Measurements from ENCODE around the gene RIPOR3.
A peak's percentile ranks its signal among the peaks of the same experiment; 100 is the strongest.
"Not testable (repeated sequence)": the region's sequence is repeated elsewhere in the genome, so short reads cannot be mapped to it uniquely, and the experiment has no call there.

The RIPOR3 gene

GRCh38 chr20:50646483-50646996, 44.8 kb downstream of the RIPOR3 start:
- Mint-ChIP-seq H3K4me1 (no peaks in the 10 kb centered on the region), H3K4me3 (no peak overlapping the region), H3K9me3 (no peaks in the 10 kb centered on the region), H3K36me3 (ENCODE audit: low read depth) (no peaks in the 10 kb centered on the region), H3K27ac (no peak overlapping the region), H3K27me3 (no peaks in the 10 kb centered on the region)
- DNase-seq, result no peak
- ATAC-seq, result no peak

GRCh38 chr20:50645253-50646068, 45.9 kb downstream of the RIPOR3 start:
- no peak for ATAC-seq
- no peaks in the 10 kb centered on the region for H3K9me3 Mint-ChIP-seq
- no peak overlapping the region for H3K27ac Mint-ChIP-seq
- DNase-seq, result no peak
- no peak overlapping the region for H3K4me3 Mint-ChIP-seq
- H3K27me3 Mint-ChIP-seq, result no peaks in the 10 kb centered on the region
- H3K4me1 Mint-ChIP-seq, result no peaks in the 10 kb centered on the region
- H3K36me3 Mint-ChIP-seq (ENCODE audit: low read depth), result no peaks in the 10 kb centered on the region

GRCh38 chr20:50642288-50642803, 49.0 kb downstream of the RIPOR3 start:
- no peaks in the 10 kb centered on the region for H3K9me3 Mint-ChIP-seq
- H3K36me3 Mint-ChIP-seq (ENCODE audit: low read depth), result no peaks in the 10 kb centered on the region
- H3K27ac Mint-ChIP-seq, result no peak overlapping the region
- no peak overlapping the region for H3K4me3 Mint-ChIP-seq
- peaks cover 3% of the 10 kb centered on the region for H3K27me3 Mint-ChIP-seq
- DNase-seq, result no peak
- H3K4me1 Mint-ChIP-seq, result no peaks in the 10 kb centered on the region
- no peak for ATAC-seq

GRCh38 chr20:50641625-50642287, 49.6 kb downstream of the RIPOR3 start:
- not testable (repeated sequence) for H3K27me3 Mint-ChIP-seq; H3K4me1 Mint-ChIP-seq; H3K9me3 Mint-ChIP-seq; DNase-seq; ATAC-seq; H3K36me3 Mint-ChIP-seq (ENCODE audit: low read depth); H3K4me3 Mint-ChIP-seq; H3K27ac Mint-ChIP-seq

GRCh38 chr20:50639971-50640711, 51.2 kb downstream of the RIPOR3 start:
- not testable (repeated sequence) for H3K9me3 Mint-ChIP-seq; H3K27me3 Mint-ChIP-seq; H3K36me3 Mint-ChIP-seq (ENCODE audit: low read depth); H3K4me3 Mint-ChIP-seq; H3K27ac Mint-ChIP-seq; DNase-seq; ATAC-seq; H3K4me1 Mint-ChIP-seq

- DNase-seq, H3K4me3 Mint-ChIP-seq: not testable (repeated sequence)
Observed at GRCh38 chr20:50638015-50638847, 53.1 kb downstream of the RIPOR3 start.

GRCh38 chr20:50636601-50637540, 54.5 kb downstream of the RIPOR3 start:
- no peak overlapping the region for H3K27ac Mint-ChIP-seq
- no peaks in the 10 kb centered on the region for H3K4me1 Mint-ChIP-seq
- H3K27me3 Mint-ChIP-seq, result peaks cover 8% of the 10 kb centered on the region
- ATAC-seq (no peak), DNase-seq (no peak)
- H3K36me3 Mint-ChIP-seq (ENCODE audit: low read depth), result no peaks in the 10 kb centered on the region
- no peak overlapping the region for H3K4me3 Mint-ChIP-seq
- no peaks in the 10 kb centered on the region for H3K9me3 Mint-ChIP-seq

More at GRCh38 chr20:50638015-50638847, 53.1 kb downstream of the RIPOR3 start:
- not testable (repeated sequence) for H3K9me3 Mint-ChIP-seq; H3K36me3 Mint-ChIP-seq (ENCODE audit: low read depth); ATAC-seq; H3K27ac Mint-ChIP-seq; H3K4me1 Mint-ChIP-seq; H3K27me3 Mint-ChIP-seq

GRCh38 chr20:50635676-50636600, 55.4 kb downstream of the RIPOR3 start:
- DNase-seq (peak; percentile 75), ATAC-seq (peak; percentile 63)
- Mint-ChIP-seq H3K4me3 (no peak overlapping the region), H3K4me1 (no peaks in the 10 kb centered on the region), H3K27me3 (peaks cover 8% of the 10 kb centered on the region), H3K9me3 (no peaks in the 10 kb centered on the region), H3K27ac (no peak overlapping the region), H3K36me3 (ENCODE audit: low read depth) (no peaks in the 10 kb centered on the region)

GRCh38 chr20:50635014-50635557, 56.3 kb downstream of the RIPOR3 start:
- no peak for ATAC-seq
- DNase-seq, result no peak
- H3K4me1 Mint-ChIP-seq, result no peaks in the 10 kb centered on the region
- H3K4me3 Mint-ChIP-seq, result no peak overlapping the region
- H3K27ac Mint-ChIP-seq, result no peak overlapping the region
- no peaks in the 10 kb centered on the region for H3K9me3 Mint-ChIP-seq
- H3K36me3 Mint-ChIP-seq (ENCODE audit: low read depth), result no peaks in the 10 kb centered on the region
- H3K27me3 Mint-ChIP-seq, result peaks cover 8% of the 10 kb centered on the region

- Mint-ChIP-seq H3K4me1 (no peaks in the 10 kb centered on the region), H3K9me3 (no peaks in the 10 kb centered on the region), H3K36me3 (ENCODE audit: low read depth) (no peaks in the 10 kb centered on the region), H3K27me3 (peaks cover 8% of the 10 kb centered on the region), H3K4me3 (no peak overlapping the region), H3K27ac (no peak overlapping the region)
- no peak for ATAC-seq
- DNase-seq, result no peak
Observed at GRCh38 chr20:50634191-50634590, 57.2 kb downstream of the RIPOR3 start.

GRCh38 chr20:50633361-50633760, 58.0 kb downstream of the RIPOR3 start:
- no peak overlapping the region for H3K27ac Mint-ChIP-seq
- H3K4me3 Mint-ChIP-seq, result no peak overlapping the region
- H3K36me3 Mint-ChIP-seq (ENCODE audit: low read depth), result no peaks in the 10 kb centered on the region
- H3K4me1 Mint-ChIP-seq, result no peaks in the 10 kb centered on the region
- no peak for ATAC-seq
- H3K9me3 Mint-ChIP-seq, result no peaks in the 10 kb centered on the region
- peaks cover 6% of the 10 kb centered on the region for H3K27me3 Mint-ChIP-seq
- no peak for DNase-seq

GRCh38 chr20:50632701-50633100, 58.6 kb downstream of the RIPOR3 start:
- H3K4me1 Mint-ChIP-seq, result no peaks in the 10 kb centered on the region
- H3K9me3 Mint-ChIP-seq, result no peaks in the 10 kb centered on the region
- H3K27me3 Mint-ChIP-seq, result peaks cover 6% of the 10 kb centered on the region
- H3K27ac Mint-ChIP-seq, result no peak overlapping the region
- ATAC-seq (no peak), DNase-seq (no peak)
- no peak overlapping the region for H3K4me3 Mint-ChIP-seq
- H3K36me3 Mint-ChIP-seq (ENCODE audit: low read depth), result no peaks in the 10 kb centered on the region

Measured in activated naive CD8-positive, alpha-beta T cell treated with anti-CD3 and anti-CD28 coated beads, Interleukin-2, amount 50 U/mL, for 24 hours (primary cell).